ENCODE results near the gene TRAF7. TPM values are rescaled to one million over a fixed set of nuclear protein-coding genes. Genes with fewer than 3 reads are reported as not detected.
"Not testable (repeated sequence)": the region's sequence is repeated elsewhere in the genome, so short reads cannot be mapped to it uniquely, and the experiment has no call there.

The TRAF7 gene
- total and polyA plus RNA-seq, 2 of the 8 experiments (the other 6 are each of a cell fraction or from before 2014, with no cell fraction given) = 96.8 to 148 TPM

GRCh38 chr16:2129251-2129650 lies 26.3 kb upstream of the TRAF7 start:
- H4K8ac ChIP-seq (ENCODE audit: extremely low read depth, insufficient read depth, low read length); H2BK5ac ChIP-seq (ENCODE audit: low read depth, low read length); H2BK120ac ChIP-seq (replicated peaks; ENCODE audit: low read depth, low read length); H3K23me2 ChIP-seq (ENCODE audit: low read depth, low read length); H2AK5ac ChIP-seq (ENCODE audit: low read depth, low read length); H3K9ac ChIP-seq (replicated peaks in 1 of 4; ENCODE audit: extremely low read depth in 1 of 4, low read depth in 3 of 4, low read length in 3 of 4); H3K36me3 ChIP-seq (ENCODE audit: control insufficient read depth in 2 of 4, insufficient read depth in 4 of 4, low read length in 3 of 4); H3K27ac ChIP-seq (ENCODE audit: low read depth, low read length); H3K14ac ChIP-seq (ENCODE audit: insufficient read length); H4K91ac ChIP-seq (replicated peaks; ENCODE audit: insufficient read length, low read length); H4K20me1 ChIP-seq (replicated peaks in 1 of 2; ENCODE audit: control insufficient read depth in 1 of 2, insufficient read depth in 2 of 2, low read length in 2 of 2); H3K27me3 ChIP-seq (replicated peaks in 1 of 4; ENCODE audit: control insufficient read depth in 3 of 4, extremely low read depth in 1 of 4, insufficient read depth in 3 of 4, low read length in 3 of 4); CTCF ChIA-PET (ENCODE audit: partially characterized antibody); H3K4me2 ChIP-seq (ENCODE audit: insufficient read depth in 1 of 2, low read depth in 2 of 2, low read length in 2 of 2); H3K23ac ChIP-seq (ENCODE audit: insufficient read length); H4K5ac ChIP-seq (ENCODE audit: insufficient read length, low read depth, low read length); H2BK20ac ChIP-seq (ENCODE audit: low read length); FAIRE-seq; H2BK12ac ChIP-seq (ENCODE audit: low read depth, low read length); H2BK15ac ChIP-seq (ENCODE audit: low read length); H2AFZ ChIP-seq (ENCODE audit: low read length); H3K9me3 ChIP-seq (ENCODE audit: insufficient read depth in 2 of 2, low read depth in 1 of 2, low read length in 1 of 2); H3K56ac ChIP-seq (replicated peaks; ENCODE audit: insufficient read length, low read depth, low read length); H3K4me3 ChIP-seq (ENCODE audit: extremely low read depth in 1 of 4, insufficient read depth in 2 of 4, low read depth in 3 of 4, low read length in 4 of 4); H3K4ac ChIP-seq (replicated peaks; ENCODE audit: insufficient read length, low read depth, low read length); DNase-seq (ENCODE audit: low read depth in 1 of 2, low spot score in 2 of 2); H3K79me1 ChIP-seq (ENCODE audit: low read depth, low read length); H3K18ac ChIP-seq (ENCODE audit: extremely low read depth, low read length): not testable (repeated sequence)
- H3K4me1 ChIP-seq (replicated peaks in 1 of 4; ENCODE audit: control insufficient read depth in 3 of 4, insufficient read depth in 4 of 4, low read length in 3 of 4) = peaks cover 0 to 19% (median 14%) of the 10 kb centered on the region in 4 experiments; a peak in 6 of 7 replicates
- POLR2A ChIA-PET (ENCODE audit: partially characterized antibody) = interaction anchor here (1.0 kb wide), 1 partner anchor 14 kb away, joined by 3 read pairs; no protein-coding TSS in a partner anchor
- peaks cover 0 to 20% of the 10 kb centered on the region in 2 experiments; a peak in 2 of 4 replicates for H3K79me2 ChIP-seq (ENCODE audit: control insufficient read depth in 1 of 2, insufficient read depth in 2 of 2, low read length in 2 of 2)
- 93% methylated on average over 6 of the region's 11 CpGs; no CpG with 5 or more reads in 1 of the 2 experiments for WGBS, 2 experiments (ENCODE audit: extremely low coverage in 1 of 2, insufficient coverage in 1 of 2, insufficient read length in 1 of 2, insufficient replicate concordance in 2 of 2, low coverage in 1 of 2, low lambda C conversion rate in 2 of 2, missing lambda C conversion rate in 1 of 2)

- 94% methylated on average over 21 of the region's 22 CpGs; no CpG with 5 or more reads in 1 of the 2 experiments for WGBS, 2 experiments (ENCODE audit: extremely low coverage in 1 of 2, insufficient coverage in 1 of 2, insufficient read length in 1 of 2, insufficient replicate concordance in 2 of 2, low coverage in 1 of 2, low lambda C conversion rate in 2 of 2, missing lambda C conversion rate in 1 of 2)
- H3K36me3 ChIP-seq (ENCODE audit: control insufficient read depth in 2 of 4, insufficient read depth in 4 of 4, low read length in 3 of 4); H3K27ac ChIP-seq (ENCODE audit: low read depth, low read length); H3K4me2 ChIP-seq (ENCODE audit: insufficient read depth in 1 of 2, low read depth in 2 of 2, low read length in 2 of 2); H2AFZ ChIP-seq (ENCODE audit: low read length); H3K14ac ChIP-seq (ENCODE audit: insufficient read length); H3K23me2 ChIP-seq (ENCODE audit: low read depth, low read length); H4K8ac ChIP-seq (ENCODE audit: extremely low read depth, insufficient read depth, low read length); H2BK12ac ChIP-seq (ENCODE audit: low read depth, low read length); DNase-seq (ENCODE audit: low read depth in 1 of 2, low spot score in 2 of 2); H2BK120ac ChIP-seq (replicated peaks; ENCODE audit: low read depth, low read length); CTCF ChIA-PET (ENCODE audit: partially characterized antibody); H3K79me1 ChIP-seq (ENCODE audit: low read depth, low read length); H2BK20ac ChIP-seq (ENCODE audit: low read length); POLR2A ChIA-PET (ENCODE audit: partially characterized antibody); H3K23ac ChIP-seq (ENCODE audit: insufficient read length); H4K91ac ChIP-seq (replicated peaks; ENCODE audit: insufficient read length, low read length); H3K9ac ChIP-seq (replicated peaks in 1 of 4; ENCODE audit: extremely low read depth in 1 of 4, low read depth in 3 of 4, low read length in 3 of 4); H3K4ac ChIP-seq (replicated peaks; ENCODE audit: insufficient read length, low read depth, low read length); H2BK15ac ChIP-seq (ENCODE audit: low read length); H3K56ac ChIP-seq (replicated peaks; ENCODE audit: insufficient read length, low read depth, low read length); H3K4me3 ChIP-seq (ENCODE audit: extremely low read depth in 1 of 4, insufficient read depth in 2 of 4, low read depth in 3 of 4, low read length in 4 of 4); H4K5ac ChIP-seq (ENCODE audit: insufficient read length, low read depth, low read length); H2AK5ac ChIP-seq (ENCODE audit: low read depth, low read length); H4K20me1 ChIP-seq (replicated peaks in 1 of 2; ENCODE audit: control insufficient read depth in 1 of 2, insufficient read depth in 2 of 2, low read length in 2 of 2); FAIRE-seq; H3K27me3 ChIP-seq (replicated peaks in 1 of 4; ENCODE audit: control insufficient read depth in 3 of 4, extremely low read depth in 1 of 4, insufficient read depth in 3 of 4, low read length in 3 of 4); H3K9me3 ChIP-seq (ENCODE audit: insufficient read depth in 2 of 2, low read depth in 1 of 2, low read length in 1 of 2); H2BK5ac ChIP-seq (ENCODE audit: low read depth, low read length); H3K18ac ChIP-seq (ENCODE audit: extremely low read depth, low read length): not testable (repeated sequence)
- H3K79me2 ChIP-seq (ENCODE audit: control insufficient read depth in 1 of 2, insufficient read depth in 2 of 2, low read length in 2 of 2) = peaks cover 0 to 17% of the 10 kb centered on the region in 2 experiments; a peak in 2 of 4 replicates
- peaks cover 0 to 17% (median 10%) of the 10 kb centered on the region in 4 experiments; a peak in 6 of 7 replicates for H3K4me1 ChIP-seq (replicated peaks in 1 of 4; ENCODE audit: control insufficient read depth in 3 of 4, insufficient read depth in 4 of 4, low read length in 3 of 4)
These were observed 25.6 kb upstream of the TRAF7 start for GRCh38 chr16:2129890-2130447.
